ENCODE results near the gene SH3RF3.

Gene SH3RF3

DNA sequence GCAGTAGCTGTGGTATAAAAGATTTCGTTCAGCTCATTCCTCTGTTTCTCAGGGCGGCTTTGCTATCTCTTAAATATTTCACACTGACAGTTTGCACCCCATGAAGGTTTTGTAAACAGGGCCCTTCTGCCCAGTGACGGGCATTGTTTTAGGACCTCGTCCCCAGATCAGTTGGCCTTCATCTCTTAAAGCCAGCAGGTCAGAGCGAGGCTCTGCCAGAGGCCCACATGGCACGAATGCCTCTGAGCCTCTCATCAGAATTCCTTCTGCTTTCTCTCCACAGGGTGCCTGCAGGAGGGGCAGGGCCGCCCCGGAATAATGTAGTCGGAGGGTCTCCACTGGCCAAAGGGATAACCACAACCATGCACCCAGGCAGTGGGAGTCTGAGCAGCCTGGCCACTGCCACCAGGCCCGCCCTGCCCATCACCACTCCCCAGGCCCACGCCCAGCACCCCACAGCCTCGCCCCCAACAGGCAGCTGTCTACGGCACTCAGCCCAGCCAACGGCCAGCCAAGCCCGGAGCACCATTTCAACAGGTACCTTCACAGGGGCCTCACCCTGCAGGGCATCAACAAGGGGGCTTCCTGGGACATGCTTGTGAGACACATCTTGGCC, 307.7 kb downstream of the SH3RF3 start:
- DNase-seq (ENCODE audit: low read depth) = no peak

DNA sequence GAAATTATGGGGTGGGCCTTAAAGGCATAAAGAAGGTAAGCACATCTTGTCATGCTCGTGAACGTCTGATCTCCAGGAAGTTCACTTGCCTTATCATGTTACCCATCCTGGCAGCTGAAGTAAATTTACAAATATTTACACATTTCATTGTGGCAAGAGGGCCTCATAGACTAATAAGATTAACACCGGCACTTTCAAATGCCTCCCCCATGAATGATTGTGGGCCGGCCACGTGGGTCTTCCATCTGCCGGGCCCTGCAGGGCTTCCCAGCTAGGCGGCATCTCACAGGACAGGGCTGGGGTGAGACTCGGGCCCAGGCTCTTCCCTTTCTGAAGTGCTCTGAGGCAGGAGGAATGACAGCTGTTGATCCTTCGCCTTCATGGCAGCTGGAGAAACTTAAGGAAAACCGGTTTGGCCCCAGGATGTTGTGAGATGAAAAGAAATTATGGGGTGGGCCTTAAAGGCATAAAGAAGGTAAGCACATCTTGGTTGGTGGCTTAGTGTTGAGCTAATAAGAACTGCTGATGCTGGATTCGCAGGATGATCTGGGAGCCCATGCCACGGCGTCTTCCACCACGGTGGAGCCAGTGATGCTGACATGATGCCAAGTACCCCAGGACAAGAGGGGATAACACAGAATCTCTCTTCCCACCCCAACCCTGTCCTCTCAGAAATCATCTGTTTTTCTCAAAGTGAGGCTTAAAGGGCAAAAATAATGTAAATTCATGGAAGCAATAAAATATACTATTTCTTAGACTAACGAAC, 308.5 kb downstream of the SH3RF3 start:
- DNase-seq (ENCODE audit: low read depth) = no peak

DNA sequence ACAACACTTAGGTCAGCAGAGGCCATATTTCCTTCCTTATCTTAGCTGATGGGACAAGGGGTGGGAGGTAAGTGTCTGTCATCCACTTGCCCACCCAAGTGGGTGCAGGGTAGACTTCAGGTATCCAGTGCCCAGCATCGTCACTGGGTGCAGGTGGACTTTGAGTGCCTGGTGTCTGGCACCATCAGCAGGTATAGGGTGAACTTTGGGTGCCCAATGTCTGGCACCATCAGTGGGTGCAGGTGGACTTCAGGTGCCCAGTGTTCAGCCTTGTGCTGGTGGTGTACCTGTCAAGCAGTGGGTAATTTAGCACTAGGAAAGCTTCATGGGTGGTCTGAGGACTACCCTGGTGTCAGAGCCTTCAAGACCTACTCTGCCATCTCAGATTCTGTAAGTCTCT, 309.1 kb downstream of the SH3RF3 start:
- DNase-seq (ENCODE audit: low read depth) = no peak

DNA sequence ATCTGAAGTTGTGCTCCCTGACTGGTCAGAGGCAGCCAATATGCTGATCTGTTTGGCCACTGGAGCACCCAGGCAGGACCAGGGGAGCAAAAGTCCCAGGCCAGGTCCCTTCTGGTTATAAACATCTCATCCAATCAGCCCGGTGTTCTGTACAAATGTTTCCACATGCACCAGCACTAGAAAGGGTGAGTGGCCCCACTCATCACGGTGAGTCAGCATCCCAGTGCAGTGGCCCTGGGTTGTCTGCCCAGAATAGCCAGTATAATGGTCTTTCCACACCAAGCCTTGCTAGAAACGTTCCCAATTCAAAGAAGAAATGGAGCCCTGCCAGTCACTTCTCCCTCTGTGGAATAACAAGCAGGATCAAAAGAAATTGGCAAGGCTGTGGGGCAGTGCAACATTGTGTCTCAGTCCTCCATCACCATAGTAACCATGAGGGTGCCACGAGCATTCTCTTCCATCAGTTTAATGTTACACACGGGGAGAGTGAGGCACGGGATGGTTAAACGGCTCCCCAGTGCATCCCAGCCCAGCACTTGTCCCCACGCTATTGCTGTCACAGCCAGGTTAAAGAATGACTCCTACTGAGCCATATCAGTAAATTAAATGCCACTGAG, 309.9 kb downstream of the SH3RF3 start:
- DNase-seq (ENCODE audit: low read depth) = no peak

- no peak for DNase-seq (ENCODE audit: low read depth)
Observed at GRCh38 chr2:109439390-109439786, 310.4 kb downstream of the SH3RF3 start.

- DNase-seq (ENCODE audit: low read depth) = no peak
Observed at GRCh38 chr2:109439986-109440385, 311.0 kb downstream of the SH3RF3 start.

DNA sequence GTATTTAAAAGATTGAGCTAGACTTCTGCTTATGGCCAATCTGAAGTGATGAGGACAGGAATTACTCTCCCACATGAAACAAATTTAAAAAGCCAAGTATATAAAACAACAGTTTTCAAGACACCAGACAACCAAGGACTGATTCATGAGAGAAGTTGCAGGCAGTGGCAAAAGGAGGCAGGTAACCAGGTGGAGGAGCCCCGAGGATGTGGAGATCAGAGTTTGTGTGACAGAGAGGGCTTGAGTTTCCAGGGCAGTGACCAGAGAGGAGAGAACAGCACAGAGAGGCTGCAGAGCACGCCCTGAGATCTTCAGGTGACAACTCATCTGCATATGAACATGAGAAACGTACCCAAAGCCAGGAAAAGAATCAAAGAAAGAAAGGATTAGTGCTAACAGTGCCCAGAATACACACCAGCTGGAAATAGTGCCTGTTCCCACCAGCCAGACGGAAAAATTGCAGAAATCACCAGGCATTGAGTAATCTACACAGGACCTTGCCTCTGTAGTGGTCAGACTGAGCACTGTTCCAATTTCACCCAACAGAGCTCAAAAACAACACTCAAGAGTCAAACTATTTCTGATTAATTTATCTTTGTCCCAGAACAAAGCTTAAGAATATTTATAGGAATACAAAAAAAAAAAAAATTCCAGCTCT, 311.6 kb downstream of the SH3RF3 start:
- no peak for DNase-seq (ENCODE audit: low read depth)

GRCh38 chr2:109442715-109443319, 313.8 kb downstream of the SH3RF3 start:
- no peak for DNase-seq (ENCODE audit: low read depth)

- DNase-seq (ENCODE audit: low read depth) = no peak
Observed at GRCh38 chr2:109444916-109445315, 315.9 kb downstream of the SH3RF3 start.

GRCh38 chr2:109446278-109447131, 317.5 kb downstream of the SH3RF3 start:
- no peak for DNase-seq (ENCODE audit: low read depth)

- DNase-seq (ENCODE audit: low read depth) = no peak
Observed at GRCh38 chr2:109447251-109447661, 318.3 kb downstream of the SH3RF3 start.

- no peak for DNase-seq (ENCODE audit: low read depth)
Observed at GRCh38 chr2:109447776-109448175, 318.8 kb downstream of the SH3RF3 start.

DNA sequence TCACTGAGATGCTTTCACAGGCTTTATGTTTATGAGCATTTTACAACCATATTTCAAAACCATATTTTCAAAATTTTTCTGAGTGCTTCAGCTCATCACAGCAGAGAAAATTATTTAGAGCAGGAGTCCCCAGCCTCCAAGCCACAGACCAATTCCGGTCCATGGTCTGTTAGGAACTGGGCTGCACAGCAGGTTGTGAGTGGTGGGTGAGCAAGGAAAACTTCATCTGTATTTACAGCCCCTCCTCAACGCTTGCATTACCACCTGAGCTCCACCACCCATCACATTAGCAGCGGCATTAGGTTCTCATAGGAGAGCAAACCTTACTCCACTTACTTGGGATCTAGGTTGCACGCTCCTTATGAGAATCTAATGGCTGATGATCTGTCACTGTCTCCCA, 319.2 kb downstream of the SH3RF3 start:
- DNase-seq (ENCODE audit: low read depth) = no peak

DNA sequence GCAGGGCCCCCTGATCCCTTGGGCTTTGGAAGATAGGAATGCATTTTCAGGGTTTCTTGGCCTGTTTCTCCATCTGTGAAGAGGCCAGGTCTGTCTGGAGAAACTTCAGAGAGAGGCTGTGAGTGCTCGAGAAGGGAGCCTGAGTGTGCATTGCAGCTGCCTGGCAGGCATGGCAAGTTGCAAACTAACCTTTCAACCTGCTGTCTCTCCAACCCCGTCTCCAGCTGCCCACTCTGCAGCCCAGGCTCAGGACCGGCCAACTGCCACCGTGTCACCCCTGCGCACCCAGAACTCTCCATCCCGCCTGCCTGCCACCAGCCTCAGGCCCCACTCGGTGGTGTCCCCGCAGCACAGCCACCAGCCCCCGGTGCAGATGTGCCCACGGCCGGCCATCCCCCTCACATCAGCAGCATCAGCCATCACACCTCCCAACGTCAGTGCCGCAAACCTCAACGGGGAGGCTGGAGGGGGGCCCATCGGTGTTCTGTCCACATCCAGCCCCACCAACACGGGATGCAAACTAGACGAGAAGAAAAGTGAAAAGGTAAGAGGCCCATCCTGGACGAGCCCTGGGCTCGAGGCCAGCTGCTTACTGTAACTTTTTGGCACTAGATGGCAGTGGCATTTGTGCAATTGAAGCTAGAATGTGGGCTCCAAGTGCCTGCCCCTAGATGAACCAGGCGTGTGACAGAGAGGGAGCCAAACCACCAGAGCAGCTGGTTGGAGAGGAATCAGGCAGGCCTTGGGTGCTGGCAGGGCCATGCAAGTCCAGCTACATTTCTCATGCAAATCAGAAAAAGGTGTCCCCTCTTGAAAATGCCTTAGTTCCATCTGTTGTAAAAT, 320.2 kb downstream of the SH3RF3 start:
- DNase-seq (ENCODE audit: low read depth) = no peak

GRCh38 chr2:109450574-109451273, 321.7 kb downstream of the SH3RF3 start:
- DNase-seq (ENCODE audit: low read depth) = no peak

- no peak for DNase-seq (ENCODE audit: low read depth)
Observed at GRCh38 chr2:109451671-109452070, 322.7 kb downstream of the SH3RF3 start.

- DNase-seq (ENCODE audit: low read depth) = no peak
Observed at GRCh38 chr2:109452318-109453305, 323.6 kb downstream of the SH3RF3 start.

DNA sequence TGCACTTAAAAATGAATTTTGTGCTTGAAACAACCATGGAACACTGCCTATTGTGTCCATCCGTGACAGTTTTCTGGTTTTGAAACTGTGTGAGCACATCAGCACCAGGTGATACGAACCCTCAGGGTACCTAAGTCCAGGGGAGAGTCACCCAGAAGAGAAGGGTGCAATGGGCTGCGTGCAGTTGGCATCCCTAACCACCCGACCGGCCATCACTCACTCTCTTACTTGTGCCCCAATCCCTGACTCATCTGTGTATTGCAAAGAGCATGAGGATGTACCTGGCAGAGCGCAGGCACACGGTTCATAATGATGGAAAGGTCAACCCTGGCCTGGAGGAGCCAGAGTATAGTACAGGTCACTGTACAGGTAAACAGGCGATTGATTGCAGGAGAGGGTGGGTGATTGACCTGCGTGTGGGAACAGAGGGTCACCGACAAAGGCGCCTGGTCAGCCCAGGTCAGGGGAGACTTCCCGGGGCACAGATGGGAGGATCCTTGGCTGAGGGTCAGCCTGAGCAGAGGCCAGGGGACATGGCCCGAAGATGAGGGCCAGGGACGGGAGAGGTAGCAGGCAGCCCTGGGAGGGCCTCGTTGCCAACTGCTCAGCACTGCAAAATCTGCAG, 324.5 kb downstream of the SH3RF3 start:
- DNase-seq (ENCODE audit: low read depth) = no peak

All from T-helper 22 cell (primary cell).